Activated naive CD4-positive, alpha-beta T cell treated with anti-CD3 and anti-CD28 coated beads, Interleukin-2, amount 50 U/mL, for 72 hours (primary cell): ENCODE data around the gene TAS2R39. TPM values are rescaled to one million over a fixed set of nuclear protein-coding genes. Genes with fewer than 3 reads are reported as not detected.

Source experiments
- total RNA-seq, 2 donors: library from RNA; stranded (reverse); gene quantifications; one replicate each; pipeline ENCODE4 v1.2.3, GENCODE V29; 2022

Gene TAS2R39
- total RNA-seq, 2 donors from 2014 or later: not detected

Other genes with a start within 250 kb of the TAS2R39 start
- not detected for gene TRPV5, start 249.7 kb upstream of the TAS2R39 start, total RNA-seq
- not detected for gene LLCFC1, start 243.9 kb upstream of the TAS2R39 start, total RNA-seq
- 1 to 10 TPM in 1 of 2 donors, under 1 TPM in 1; 0.60 to 2.8 TPM for gene KEL, start 221.1 kb upstream of the TAS2R39 start, total RNA-seq
- gene OR9A2, start 156.3 kb upstream of the TAS2R39 start, total RNA-seq: under 1 TPM in 1 of 2 donors, not detected in 1; 0.66 TPM
- not detected for gene OR6V1, start 131.1 kb upstream of the TAS2R39 start, total RNA-seq
- gene PIP, start 51.3 kb upstream of the TAS2R39 start, total RNA-seq: not detected
- gene TAS2R40, start 38.6 kb downstream of the TAS2R39 start, total RNA-seq: not detected
- 100 to 1,000 TPM; 140 to 238 TPM for gene GSTK1, start 80.0 kb downstream of the TAS2R39 start, total RNA-seq
- 1 to 10 TPM; 1.3 to 1.6 TPM for gene TMEM139, start 101.5 kb downstream of the TAS2R39 start, total RNA-seq
- gene CASP2, start 104.9 kb downstream of the TAS2R39 start, total RNA-seq: 100 to 1,000 TPM in 1 of 2 donors, 10 to 100 TPM in 1; 82.0 to 118 TPM
- gene CLCN1, start 132.7 kb downstream of the TAS2R39 start, total RNA-seq: under 1 TPM; 0.12 to 0.16 TPM
- gene FAM131B, start 179.3 kb downstream of the TAS2R39 start, total RNA-seq: 1 to 10 TPM in 1 of 2 donors, under 1 TPM in 1; 0.77 to 2.1 TPM
- 100 to 1,000 TPM in 1 of 2 donors, 10 to 100 TPM in 1; 75.9 to 146 TPM for gene ZYX, start 197.9 kb downstream of the TAS2R39 start, total RNA-seq
- 1 to 10 TPM; 1.8 to 2.4 TPM for gene EPHA1, start 225.4 kb downstream of the TAS2R39 start, total RNA-seq